Measurements from ENCODE around the gene KLHDC8B. TPM values are rescaled to one million over a fixed set of nuclear protein-coding genes. Genes with fewer than 3 reads are reported as not detected.

Gene KLHDC8B
- total and polyA plus RNA-seq, 4 donors = 8.1 to 17.1 (median 9.4) TPM

GRCh38 chr3:49198611-49199230 lies 27.3 kb downstream of the KLHDC8B start:
- H3K9me3 ChIP-seq (ENCODE audit: control insufficient read depth in 4 of 4, low read length in 3 of 4) = no peaks in the 10 kb centered on the region
- H3K4me3 ChIP-seq (ENCODE audit: low read depth in 1 of 3, low read length in 3 of 3) = peak overlapping the region in 1 of 3 donors; percentile 32
- H3K36me3 ChIP-seq (ENCODE audit: control insufficient read depth in 4 of 4, insufficient read depth in 3 of 4, low read depth in 1 of 4, low read length in 3 of 4) = no peaks in the 10 kb centered on the region
- H3K27ac ChIP-seq (ENCODE audit: low read depth in 1 of 2, low read length in 2 of 2) = no peak overlapping the region
- no peak overlapping the region for H3K9ac ChIP-seq (ENCODE audit: low read depth in 1 of 2, low read length in 2 of 2)
- 79% methylated on average over 24 of the region's 24 CpGs for whole genome bisulfite sequencing
- TF ChIP-seq NR2F2 (IDR thresholded peaks at IDR 0.05) = no peak
- no peak for TF ChIP-seq FOXA1 (IDR thresholded peaks at IDR 0.05)
- TF ChIP-seq HNF4A (conservative IDR thresholded peaks at IDR 0.05) = no peak
- TF ChIP-seq CTCF (IDR thresholded peaks at IDR 0.05; ENCODE audit: low read depth, low read length, missing input control) = no peak
- no peak for TF ChIP-seq RAD21 (IDR thresholded peaks at IDR 0.05)
- no peak for TF ChIP-seq TAF1 (conservative IDR thresholded peaks at IDR 0.05)
- no peak for TF ChIP-seq RXRA (IDR thresholded peaks at IDR 0.05)
- TF ChIP-seq MAX (IDR thresholded peaks at IDR 0.05) = no peak
- no peak for TF ChIP-seq GABPA (IDR thresholded peaks at IDR 0.05 in 1 of 2, conservative IDR thresholded peaks at IDR 0.05 in 1 of 2)
- TF ChIP-seq YY1 (IDR thresholded peaks at IDR 0.05) = no peak
- no peak for TF ChIP-seq SP1 (IDR thresholded peaks at IDR 0.05)
- no peaks in the 10 kb centered on the region for H3K27me3 ChIP-seq (ENCODE audit: control insufficient read depth in 4 of 4, insufficient read depth in 4 of 4, low read length in 3 of 4)
- DNase-seq (ENCODE audit: low spot score) = no peak
- H3K4me1 ChIP-seq (ENCODE audit: control insufficient read depth in 4 of 4, insufficient read depth in 4 of 4, low read length in 3 of 4) = peaks cover 0 to 8% (median 0%) of the 10 kb centered on the region in 4 donors

GRCh38 chr3:49199239-49199899 lies 28.0 kb downstream of the KLHDC8B start:
- Histone ChIP-seq H3K9me3 (ENCODE audit: control insufficient read depth in 4 of 4, low read length in 3 of 4) (no peaks in the 10 kb centered on the region), H3K27me3 (ENCODE audit: control insufficient read depth in 4 of 4, insufficient read depth in 4 of 4, low read length in 3 of 4) (no peaks in the 10 kb centered on the region), H3K9ac (ENCODE audit: low read depth in 1 of 2, low read length in 2 of 2) (no peak overlapping the region), H3K4me1 (ENCODE audit: control insufficient read depth in 4 of 4, insufficient read depth in 4 of 4, low read length in 3 of 4) (peaks cover 0 to 8% (median 0%) of the 10 kb centered on the region in 4 donors), H3K27ac (ENCODE audit: low read depth in 1 of 2, low read length in 2 of 2) (no peak overlapping the region), H3K36me3 (ENCODE audit: control insufficient read depth in 4 of 4, insufficient read depth in 3 of 4, low read depth in 1 of 4, low read length in 3 of 4) (no peaks in the 10 kb centered on the region), H3K4me3 (ENCODE audit: low read depth in 1 of 3, low read length in 3 of 3) (peak overlapping the region in 1 of 3 donors; percentile 32)
- peak; percentile 66 for DNase-seq (ENCODE audit: low spot score)
- 28% methylated on average over 53 of the region's 53 CpGs for whole genome bisulfite sequencing
- TF ChIP-seq REST (IDR thresholded peaks at IDR 0.05) (no peak), RAD21 (IDR thresholded peaks at IDR 0.05) (peak in 1 of 2 donors; percentile 19)
